Activated CD8-positive, alpha-beta memory T cell treated with anti-CD3 and anti-CD28 coated beads, Interleukin-2, amount 10 ng/mL, durations not matched to agents 7 days and 5 days (primary cell): ENCODE data around the gene RPL28. TPM values are rescaled to one million over a fixed set of nuclear protein-coding genes. Genes with fewer than 3 reads are reported as not detected.
A peak's percentile ranks its signal among the peaks of the same experiment; 100 is the strongest.
"Not testable (repeated sequence)": the region's sequence is repeated elsewhere in the genome, so short reads cannot be mapped to it uniquely, and the experiment has no call there.

Experiments
- ATAC-seq: fragments of 150-1000 bp; cut with Tn5 transposase; one replicate; pipeline ENCODE4 v1.10.0; 2021; ENCODE audit warnings: moderate library complexity
- CTCF ChIA-PET: fragments of 350-600 bp; sonication (Branson Sonifier 250); formaldehyde crosslinking; loops from one replicate; lab custom pipeline; 2021; ENCODE audit warnings: antibody characterized with exemption; lab: Charles Lee
- DNase-seq: peaks from one replicate; pipeline ENCODE4 v3.0.0-alpha.2; 2020
- H3K27ac Mint-ChIP-seq: one replicate; pipeline ENCODE4 v1.8.0; 2021; ENCODE audit warnings: mild to moderate bottlenecking, mixed read lengths
- H3K27me3 Mint-ChIP-seq: one replicate; pipeline ENCODE4 v1.8.0; 2021; ENCODE audit warnings: mixed read lengths
- H3K36me3 Mint-ChIP-seq: one replicate; pipeline ENCODE4 v1.8.0; 2021; ENCODE audit warnings: mild to moderate bottlenecking, mixed read lengths
- H3K4me1 Mint-ChIP-seq: one replicate; pipeline ENCODE4 v1.8.0; 2021; ENCODE audit warnings: mixed read lengths
- H3K4me3 Mint-ChIP-seq: one replicate; pipeline ENCODE4 v1.8.0; 2021; ENCODE audit warnings: mild to moderate bottlenecking, moderate library complexity, mixed read lengths
- H3K9me3 Mint-ChIP-seq: one replicate; pipeline ENCODE4 v1.8.0; 2022; ENCODE audit warnings: low read depth, mixed read lengths
- total RNA-seq, 2 experiments: library from RNA; stranded (reverse); gene quantifications; one replicate each; pipeline ENCODE4 v1.2.3, GENCODE V29; 2021

RPL28 gene
- total RNA-seq, 2 experiments from 2014 or later = 2,244 to 2,759 TPM

DNA sequence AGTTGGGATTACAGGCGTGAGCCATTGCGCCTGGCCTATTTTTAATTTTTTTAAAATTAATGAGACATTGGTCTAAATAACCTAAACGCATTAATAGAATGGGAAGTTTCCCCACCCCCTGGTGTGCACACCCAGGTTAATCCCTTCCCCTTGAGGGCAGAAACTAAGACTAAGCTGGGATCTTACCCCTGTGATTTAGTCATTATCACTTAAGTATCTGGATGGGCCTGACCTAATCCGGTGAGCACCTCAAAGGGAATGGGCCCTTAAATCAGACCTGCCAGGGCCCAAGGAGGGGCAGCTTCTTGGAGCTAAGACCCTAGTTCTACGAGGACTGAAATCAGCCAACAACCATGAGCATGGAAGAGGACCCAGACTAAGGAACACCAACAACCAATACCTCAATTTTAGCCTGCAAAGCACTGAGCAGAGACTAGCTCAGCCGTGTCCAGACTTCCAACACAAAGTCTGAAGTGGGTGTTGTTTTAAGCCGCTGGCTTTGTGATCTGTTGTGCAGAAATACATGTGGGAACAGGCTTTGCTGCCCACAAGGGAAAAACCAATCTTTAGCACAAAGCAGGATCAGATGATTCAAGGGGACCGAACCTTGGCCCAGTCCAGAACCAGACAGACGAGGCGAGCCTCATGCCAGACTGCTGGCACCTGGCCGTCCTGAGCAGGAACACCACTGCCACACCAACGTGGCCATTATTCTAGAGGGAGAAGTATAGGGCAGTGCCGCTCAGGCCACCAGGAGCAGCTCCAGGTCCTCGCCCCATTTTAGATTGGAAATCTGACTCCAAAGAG lies 14.8 kb downstream of the RPL28 start:
- H3K4me3 Mint-ChIP-seq = no peak overlapping the region
- DNase-seq = no peak
- H3K36me3 Mint-ChIP-seq = peaks cover 43% of the 10 kb centered on the region
- peak; percentile 6 for ATAC-seq
- no peaks in the 10 kb centered on the region for H3K27me3 Mint-ChIP-seq
- peaks cover 51% of the 10 kb centered on the region for H3K4me1 Mint-ChIP-seq
- H3K27ac Mint-ChIP-seq = no peak overlapping the region
- CTCF ChIA-PET = interaction anchor here (0.8 to 1.7 kb wide), 2 partner anchors 206 to 259 kb away, joined by 3 to 7 read pairs; partner anchors contain the start of gene ZNF865
- H3K9me3 Mint-ChIP-seq = no peaks in the 10 kb centered on the region

DNA sequence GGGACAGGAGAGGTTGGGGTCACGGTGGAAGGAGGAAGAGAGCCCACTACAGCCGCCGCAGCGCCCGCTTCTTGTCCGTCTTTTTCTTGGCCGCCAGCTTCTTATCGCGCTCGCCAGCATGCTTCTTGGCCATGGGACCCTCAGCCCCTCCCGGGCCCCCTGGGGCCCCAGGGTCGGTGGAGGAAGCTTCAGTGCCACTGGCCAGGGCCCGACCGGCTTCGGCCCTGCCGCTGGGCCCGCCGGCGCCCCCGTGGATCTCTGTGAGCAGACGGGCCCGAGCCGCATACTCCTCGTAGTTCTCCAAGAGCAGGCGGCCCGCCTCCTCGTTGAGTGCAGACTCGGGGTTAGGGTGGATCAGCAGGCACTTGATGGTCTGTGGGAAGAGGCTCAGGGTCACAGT lies 15.7 kb downstream of the RPL28 start:
- CTCF ChIA-PET, H3K4me3 Mint-ChIP-seq, DNase-seq, H3K27me3 Mint-ChIP-seq, ATAC-seq, H3K9me3 Mint-ChIP-seq, H3K27ac Mint-ChIP-seq: not testable (repeated sequence)
- Mint-ChIP-seq H3K4me1 (peaks cover 60% of the 10 kb centered on the region), H3K36me3 (peaks cover 52% of the 10 kb centered on the region)

DNA sequence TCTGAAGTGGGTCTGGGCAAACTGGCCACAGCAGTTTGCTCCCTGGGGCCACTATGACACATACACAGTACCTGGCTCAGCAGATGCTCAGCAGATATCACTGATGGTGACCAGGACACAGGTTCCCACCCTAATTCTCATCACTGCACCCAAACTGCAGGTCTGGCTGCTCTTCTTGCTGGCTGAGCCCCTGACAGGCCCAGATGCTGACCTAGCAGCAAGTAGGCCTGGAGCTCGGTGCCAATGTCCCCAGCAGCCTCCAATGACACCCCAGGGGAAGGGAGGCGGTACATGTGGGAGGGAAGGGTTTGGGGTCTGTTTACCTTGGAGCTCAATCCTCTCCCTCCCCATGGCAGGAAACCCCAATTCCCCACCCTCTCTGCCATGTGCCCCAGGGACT lies 16.8 kb downstream of the RPL28 start:
- CTCF ChIA-PET = no interaction called here
- H3K36me3 Mint-ChIP-seq = peaks cover 59% of the 10 kb centered on the region
- no peak overlapping the region for H3K4me3 Mint-ChIP-seq
- H3K4me1 Mint-ChIP-seq = peaks cover 62% of the 10 kb centered on the region
- no peaks in the 10 kb centered on the region for H3K9me3 Mint-ChIP-seq
- H3K27ac Mint-ChIP-seq = peak overlapping the region; percentile 43
- ATAC-seq = no peak
- no peaks in the 10 kb centered on the region for H3K27me3 Mint-ChIP-seq
- no peak for DNase-seq

DNA sequence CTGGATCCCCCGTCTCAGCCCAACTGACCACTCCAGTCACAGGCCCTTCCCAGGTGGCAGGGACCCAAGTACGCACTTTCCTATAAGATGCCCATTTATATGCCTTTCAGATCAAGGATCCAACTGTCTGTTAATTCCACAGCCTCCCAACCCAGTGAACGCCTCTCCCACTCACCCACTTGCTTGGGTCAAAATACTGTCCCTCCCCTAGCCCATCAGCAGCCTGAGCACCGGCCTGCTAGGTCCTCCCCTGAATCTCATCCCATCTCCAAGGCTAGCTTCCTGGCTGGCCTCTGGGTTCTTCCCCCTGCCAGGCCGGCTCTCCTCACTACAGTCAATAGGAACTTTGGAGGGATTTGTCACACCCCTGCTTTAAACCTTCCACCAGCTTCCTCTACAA lies 19.9 kb downstream of the RPL28 start:
- peaks cover 57% of the 10 kb centered on the region for H3K36me3 Mint-ChIP-seq
- no peak for ATAC-seq
- CTCF ChIA-PET = interaction anchor here (0.8 to 1.2 kb wide), 2 partner anchors 13 to 104 kb away, joined by 3 read pairs; no protein-coding TSS in a partner anchor

DNA sequence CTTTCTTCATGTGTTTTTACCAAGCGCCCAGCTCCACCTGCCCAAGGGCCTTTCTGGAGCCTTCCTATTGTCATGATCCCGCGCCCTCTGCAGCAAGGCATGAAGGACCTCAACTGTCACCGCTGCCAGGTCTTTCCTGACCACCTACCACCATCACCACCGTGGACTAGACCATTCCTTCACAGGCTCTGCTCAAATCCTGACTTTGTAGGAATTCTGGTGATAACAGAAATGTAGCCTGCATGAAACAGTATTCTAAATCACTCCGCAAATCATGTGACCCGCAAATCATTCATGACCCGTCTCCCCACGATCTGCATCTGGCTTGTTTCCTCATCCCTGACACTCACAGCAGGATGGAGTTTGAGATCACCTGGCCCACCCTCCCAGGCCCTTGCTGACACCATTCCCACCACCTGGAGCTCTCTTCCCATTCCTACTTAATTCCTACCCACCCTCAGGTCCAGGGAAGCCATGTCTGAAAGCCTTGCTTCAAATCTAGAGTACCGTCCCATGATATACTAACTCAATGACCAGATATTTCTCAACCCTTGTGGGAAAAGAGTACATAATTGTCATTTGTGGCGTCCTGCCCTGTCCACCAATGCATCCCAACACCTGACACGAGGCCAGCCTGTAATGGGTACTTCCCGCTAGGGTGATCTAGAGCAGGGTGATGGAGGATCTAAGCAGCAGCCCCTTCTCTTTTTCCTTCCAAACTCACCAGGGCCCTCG lies 20.5 kb downstream of the RPL28 start:
- Mint-ChIP-seq H3K27me3 (no peaks in the 10 kb centered on the region), H3K27ac (peak overlapping the region; percentile 97), H3K4me3 (peak overlapping the region; percentile 88), H3K4me1 (peaks cover 50% of the 10 kb centered on the region), H3K36me3 (peaks cover 53% of the 10 kb centered on the region), H3K9me3 (no peaks in the 10 kb centered on the region)
- DNase-seq (no peak), ATAC-seq (no peak)
- CTCF ChIA-PET = interaction anchor here (0.8 to 1.9 kb wide), 3 partner anchors 12 to 114 kb away, joined by 3 to 4 read pairs (median 3); no protein-coding TSS in a partner anchor

More for the DNA sequence above, 19.9 kb downstream of the RPL28 start:
- no peak for DNase-seq
- Mint-ChIP-seq H3K27me3 (no peaks in the 10 kb centered on the region), H3K4me3 (peak overlapping the region; percentile 88), H3K9me3 (no peaks in the 10 kb centered on the region), H3K27ac (peak overlapping the region; percentile 97), H3K4me1 (peaks cover 54% of the 10 kb centered on the region)

DNA sequence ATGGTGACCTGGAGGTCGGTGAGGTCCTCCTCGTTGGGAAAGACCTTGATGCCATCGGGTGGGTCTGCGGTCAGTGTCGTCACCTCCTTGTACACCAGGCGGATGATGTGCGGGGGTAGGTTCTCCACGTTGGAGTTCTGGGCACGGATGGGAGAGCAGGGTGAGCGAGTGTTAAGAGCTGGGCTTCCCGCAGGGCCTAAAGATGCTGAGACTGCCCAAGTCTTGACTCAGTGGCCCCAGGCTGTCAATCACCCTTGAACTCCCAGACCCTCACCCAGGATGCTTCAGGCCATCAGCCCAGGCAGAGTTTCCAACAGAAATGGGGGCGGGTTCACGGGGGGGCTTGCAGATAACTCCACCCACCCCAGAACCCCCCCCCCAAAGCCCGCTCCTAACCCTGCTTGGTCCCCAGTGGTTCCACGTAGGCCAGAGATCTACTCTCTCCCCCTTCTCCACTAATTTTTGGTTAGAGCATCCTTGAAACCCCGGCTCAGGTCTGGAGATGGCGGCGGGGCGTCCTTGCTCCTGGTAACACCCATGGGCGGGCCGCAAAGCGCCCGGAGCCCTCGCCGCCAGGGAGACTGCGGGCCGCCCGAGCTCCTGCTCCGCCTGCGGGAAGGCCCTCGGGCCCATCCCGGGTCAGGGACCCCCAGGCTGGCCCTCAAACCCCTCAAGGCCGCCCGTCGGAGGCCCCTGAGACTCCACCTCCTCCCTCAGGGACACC lies 21.3 kb downstream of the RPL28 start:
- Mint-ChIP-seq H3K27ac (peak overlapping the region; percentile 97), H3K27me3 (peaks cover 5% of the 10 kb centered on the region), H3K4me1 (peaks cover 48% of the 10 kb centered on the region), H3K9me3 (no peaks in the 10 kb centered on the region), H3K4me3 (peak overlapping the region; percentile 88), H3K36me3 (peaks cover 48% of the 10 kb centered on the region)
- ATAC-seq (no peak), DNase-seq (peak; percentile 58)
- CTCF ChIA-PET = interaction anchor here (0.6 to 1.9 kb wide), 7 partner anchors 11 to 265 kb away, joined by 3 to 4 read pairs (median 4); partner anchors contain the start of gene KMT5C

DNA sequence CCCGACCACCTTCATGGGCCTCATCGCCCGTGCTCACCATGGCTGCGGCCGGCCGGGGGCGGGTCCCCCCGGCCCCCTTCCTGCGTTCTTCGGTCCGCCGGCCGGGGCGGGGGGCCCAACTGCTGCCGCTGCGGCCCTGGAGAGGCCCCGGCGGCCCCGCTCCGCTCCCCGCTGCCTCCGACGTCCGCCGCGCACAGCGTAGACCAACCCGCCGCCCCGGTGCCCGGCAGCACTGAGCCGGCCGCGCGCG lies 21.7 kb downstream of the RPL28 start, which contains the start of gene UBE2S:
Gene UBE2S (minus strand): TSS at position 239 of the 250 bp plus-strand sequence. CDS start 199 bp downstream, at position 40.
- Mint-ChIP-seq H3K27ac (peak within 1 kb of the TSS; percentile 97), H3K36me3 (peaks cover 43% of the 10 kb centered on the region), H3K4me1 (peaks cover 43% of the 10 kb centered on the region), H3K4me3 (peak within 1 kb of the TSS; percentile 88)
- not testable (repeated sequence) for DNase-seq, H3K9me3 Mint-ChIP-seq, H3K27me3 Mint-ChIP-seq
- CTCF ChIA-PET = interaction anchor here (0.6 to 1.9 kb wide), 7 partner anchors 11 to 266 kb away, joined by 3 to 4 read pairs (median 4); partner anchors contain the start of gene KMT5C
- peak; percentile 70 for ATAC-seq

GRCh38 chr19:55407800-55408532 lies 22.2 kb downstream of the RPL28 start:
- Mint-ChIP-seq H3K27me3 (peaks cover 5% of the 10 kb centered on the region), H3K27ac (peak overlapping the region; percentile 97), H3K4me1 (peaks cover 39% of the 10 kb centered on the region), H3K36me3 (peaks cover 39% of the 10 kb centered on the region), H3K4me3 (peak overlapping the region; percentile 88), H3K9me3 (no peaks in the 10 kb centered on the region)
- DNase-seq (peak; percentile 99), ATAC-seq (peak; percentile 92)
- CTCF ChIA-PET = interaction anchor here (0.6 to 2.4 kb wide), 9 partner anchors 10 to 266 kb away, joined by 3 to 12 read pairs (median 4); partner anchors contain the start of gene KMT5C

DNA sequence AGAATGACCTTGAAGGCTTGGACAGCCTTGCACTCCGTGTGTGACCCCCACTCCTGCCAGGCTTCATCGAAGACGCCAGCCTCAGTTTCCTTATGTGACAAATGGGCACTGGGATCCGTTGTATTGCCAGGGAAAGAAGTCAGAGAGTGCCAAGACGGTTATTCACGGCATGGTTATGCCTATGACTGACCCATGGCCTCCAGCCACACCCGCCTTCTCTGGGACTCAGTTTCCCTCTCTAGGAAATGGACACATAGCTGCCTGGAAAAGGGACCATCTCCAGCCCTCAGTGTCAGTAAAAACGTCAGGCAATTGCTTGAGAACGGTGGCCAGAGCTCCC lies 22.8 kb downstream of the RPL28 start:
- Mint-ChIP-seq H3K27ac (peak overlapping the region; percentile 97), H3K4me3 (peak overlapping the region; percentile 88), H3K9me3 (no peaks in the 10 kb centered on the region), H3K36me3 (peaks cover 34% of the 10 kb centered on the region), H3K4me1 (peaks cover 35% of the 10 kb centered on the region), H3K27me3 (peaks cover 5% of the 10 kb centered on the region)
- no peak for ATAC-seq
- DNase-seq = no peak
- CTCF ChIA-PET = interaction anchor here (0.9 to 2.4 kb wide), 5 partner anchors 9 to 151 kb away, joined by 3 to 12 read pairs (median 4); partner anchors contain the start of gene TMEM238

DNA sequence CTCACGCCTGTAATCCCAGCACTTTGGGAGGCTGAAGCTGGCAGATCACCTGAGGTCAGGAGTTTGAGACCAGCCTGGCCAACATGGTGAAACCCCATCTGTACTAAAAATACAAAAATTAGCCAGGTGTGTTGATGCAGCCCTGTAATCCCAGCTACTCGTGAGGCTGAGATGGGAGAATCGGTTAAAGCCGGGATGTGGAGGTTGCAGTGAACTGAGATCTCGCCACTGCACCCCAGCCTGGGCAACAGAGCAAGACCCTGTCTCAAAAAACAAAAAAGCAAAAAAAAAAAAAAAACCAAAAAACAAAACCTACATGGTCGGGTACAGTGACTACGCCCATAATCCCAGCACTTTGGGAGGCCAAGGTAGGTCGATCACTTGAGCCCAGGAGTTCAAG lies 23.4 kb downstream of the RPL28 start:
- Mint-ChIP-seq H3K36me3 (peaks cover 29% of the 10 kb centered on the region), H3K27ac (peak overlapping the region; percentile 97), H3K4me1 (peaks cover 30% of the 10 kb centered on the region)
- ATAC-seq, DNase-seq, H3K4me3 Mint-ChIP-seq, H3K9me3 Mint-ChIP-seq, H3K27me3 Mint-ChIP-seq: not testable (repeated sequence)
- CTCF ChIA-PET = interaction anchor here (0.9 to 2.4 kb wide), 5 partner anchors 9 to 151 kb away, joined by 3 to 12 read pairs (median 4); partner anchors contain the start of gene TMEM238

GRCh38 chr19:55410168-55410567 lies 24.4 kb downstream of the RPL28 start:
- H3K27me3 Mint-ChIP-seq = peaks cover 8% of the 10 kb centered on the region
- H3K9me3 Mint-ChIP-seq = no peaks in the 10 kb centered on the region
- H3K27ac Mint-ChIP-seq = no peak overlapping the region
- CTCF ChIA-PET = interaction anchor here (2.0 to 2.4 kb wide), 2 partner anchors 8 to 108 kb away, joined by 8 to 12 read pairs; no protein-coding TSS in a partner anchor
- H3K4me1 Mint-ChIP-seq = peaks cover 26% of the 10 kb centered on the region
- DNase-seq = no peak
- peaks cover 26% of the 10 kb centered on the region for H3K36me3 Mint-ChIP-seq
- no peak overlapping the region for H3K4me3 Mint-ChIP-seq
- ATAC-seq = no peak

- CTCF ChIA-PET = interaction anchor here (0.7 to 3.8 kb wide), 23 partner anchors 9 to 451 kb away, joined by 3 to 25 read pairs (median 3); partner anchors contain the start of genes HSPBP1, KMT5C, TMEM238 and UBE2S
- Mint-ChIP-seq H3K9me3 (no peaks in the 10 kb centered on the region), H3K4me3 (no peak overlapping the region), H3K27me3 (peaks cover 13% of the 10 kb centered on the region), H3K27ac (no peak overlapping the region), H3K36me3 (no peaks in the 10 kb centered on the region), H3K4me1 (peaks cover 16% of the 10 kb centered on the region)
- ATAC-seq (peak; percentile 72), DNase-seq (peak; percentile 68)
Measured at GRCh38 chr19:55418185-55418584, 32.5 kb downstream of the RPL28 start.
